Measurements from ENCODE around the gene BCL3.

- TF ChIP-seq POLR2A (IDR thresholded peaks at IDR 0.05; ENCODE audit: low read length) (no peak), GATA1 (IDR thresholded peaks at IDR 0.05; ENCODE audit: low read depth, low read length) (no peak)
Observed at GRCh38 chr19:44722131-44723121, 26.1 kb upstream of the BCL3 start.

Data from erythroblast (primary cell).